DMS79 treated with DMSO at 0.1 percent for 48 hours (cell line): ENCODE data around the gene LMAN1.

ENCODE experiments used
- DNase-seq: peaks from one replicate; lab custom pipeline; 2025; lab: John Stamatoyannopoulos, UW

The LMAN1 gene

DNA sequence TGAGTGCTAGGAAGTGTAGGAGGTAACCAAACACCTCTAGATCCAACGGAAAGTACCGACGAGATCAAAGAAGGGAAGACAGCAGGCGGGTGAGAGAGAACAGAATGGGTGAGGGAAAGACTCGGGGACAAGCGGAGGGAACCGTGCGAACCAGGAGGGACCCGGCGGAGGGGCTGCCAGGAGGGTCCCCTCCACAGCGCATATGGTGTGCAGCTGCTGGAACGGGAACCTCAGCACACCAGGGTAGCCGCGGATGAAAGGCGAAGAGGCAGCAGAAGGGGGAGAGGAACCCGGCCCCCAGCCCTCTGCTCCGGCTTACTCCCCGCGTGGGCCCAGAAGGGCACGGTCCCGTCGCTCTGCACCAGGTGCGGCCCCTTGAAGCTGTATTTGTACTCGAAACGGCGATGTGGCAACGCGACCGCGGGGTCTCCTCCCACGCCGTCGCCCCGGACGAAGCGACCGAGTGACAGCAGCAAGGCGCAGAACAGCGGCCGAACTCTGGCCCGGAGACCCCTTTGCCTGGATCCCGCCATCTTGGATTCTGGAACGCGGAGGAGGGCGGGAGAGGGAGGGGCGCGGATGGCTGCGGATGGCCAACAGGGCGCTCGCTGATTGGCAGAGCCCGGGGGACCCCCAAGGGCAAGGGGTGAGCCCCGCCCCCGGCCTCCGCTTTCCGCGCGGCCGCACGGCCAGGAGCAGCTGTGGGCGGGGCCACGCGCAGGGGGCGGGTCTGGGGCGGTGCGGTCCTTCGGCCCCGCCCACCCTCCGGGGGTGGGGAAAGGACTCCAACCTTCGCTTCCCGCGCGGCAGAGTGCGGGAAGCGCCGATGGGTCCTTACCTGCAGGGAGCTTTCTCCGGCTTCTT lies at the start of gene LMAN1:
TSS of gene LMAN1 (minus strand) at position 554 of the 864 bp plus-strand sequence. CDS start at position 533, 21 bp downstream.
- peak; percentile 81 for DNase-seq

- peak; percentile 94 for DNase-seq
Measured at GRCh38 chr18:59402432-59403090, 43.5 kb upstream of the LMAN1 start.

DNA sequence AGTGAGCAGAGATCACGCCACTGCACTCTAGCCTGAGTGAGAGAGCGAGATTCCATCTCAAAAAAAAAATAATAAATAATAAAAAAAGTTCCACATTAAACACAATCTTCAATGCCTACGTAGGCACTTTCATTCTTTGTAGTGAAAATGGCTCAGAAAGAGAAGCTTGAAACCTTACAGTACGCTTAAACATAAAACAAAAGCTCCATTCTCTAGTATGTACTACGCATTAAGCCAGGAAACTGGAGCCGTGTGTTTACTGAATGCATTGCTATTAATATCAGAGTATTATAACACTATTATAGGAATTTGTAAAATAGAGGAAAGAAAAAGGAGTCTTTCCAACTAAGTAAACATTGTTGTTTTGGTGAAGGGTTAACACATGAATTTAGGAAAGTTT lies 41.3 kb upstream of the LMAN1 start:
- no peak for DNase-seq

DNA sequence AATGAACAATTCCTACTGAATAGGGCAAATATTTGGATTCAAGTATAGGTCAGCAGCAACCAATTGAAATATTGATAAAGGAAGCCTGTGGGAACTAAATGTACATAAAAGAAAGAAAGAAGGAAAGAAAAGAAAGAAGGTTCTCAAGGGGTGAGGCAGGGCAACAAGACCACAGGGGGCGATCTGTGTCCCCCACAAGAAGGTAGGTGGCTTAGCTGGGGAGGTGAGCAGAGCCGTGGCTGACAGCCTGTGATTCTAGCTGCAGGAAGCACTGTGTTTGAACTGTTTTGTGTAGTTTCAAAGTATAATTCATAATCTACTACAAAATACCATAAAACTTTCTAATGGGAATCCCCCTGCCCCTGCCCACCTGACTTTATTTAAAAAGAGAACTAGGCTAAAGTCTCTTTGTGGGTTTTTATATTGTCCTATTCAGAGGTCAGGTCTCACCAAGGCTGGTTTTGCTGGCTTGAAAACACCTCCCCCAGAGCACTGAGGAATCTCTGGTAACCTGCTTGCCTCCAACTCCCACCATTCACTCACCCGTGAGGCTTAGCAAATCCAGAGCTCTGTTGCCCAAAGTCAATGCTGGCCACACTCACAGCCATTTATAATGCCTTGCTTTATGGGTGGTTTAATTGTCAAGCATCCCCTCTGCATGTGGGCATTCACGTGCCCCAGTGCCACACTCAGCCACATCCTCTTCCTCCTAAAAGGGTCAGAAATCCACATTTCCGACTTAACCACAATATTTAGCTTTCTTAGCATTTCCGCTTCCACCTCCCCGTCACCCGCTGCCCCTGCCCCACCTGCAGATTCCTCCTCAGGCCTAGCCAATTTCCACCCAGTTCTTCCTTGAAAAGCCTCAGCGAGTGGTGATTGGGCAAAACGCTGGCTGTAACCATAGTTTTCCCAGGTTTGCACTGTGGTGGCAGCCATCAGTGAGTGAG lies 36.4 kb upstream of the LMAN1 start:
- no peak for DNase-seq

- DNase-seq = no peak
Measured at GRCh38 chr18:59393381-59393780, 34.3 kb upstream of the LMAN1 start.

GRCh38 chr18:59388817-59389216 lies 29.8 kb upstream of the LMAN1 start:
- no peak for DNase-seq

GRCh38 chr18:59387687-59388565 lies 28.9 kb upstream of the LMAN1 start:
- DNase-seq = no peak

DNA sequence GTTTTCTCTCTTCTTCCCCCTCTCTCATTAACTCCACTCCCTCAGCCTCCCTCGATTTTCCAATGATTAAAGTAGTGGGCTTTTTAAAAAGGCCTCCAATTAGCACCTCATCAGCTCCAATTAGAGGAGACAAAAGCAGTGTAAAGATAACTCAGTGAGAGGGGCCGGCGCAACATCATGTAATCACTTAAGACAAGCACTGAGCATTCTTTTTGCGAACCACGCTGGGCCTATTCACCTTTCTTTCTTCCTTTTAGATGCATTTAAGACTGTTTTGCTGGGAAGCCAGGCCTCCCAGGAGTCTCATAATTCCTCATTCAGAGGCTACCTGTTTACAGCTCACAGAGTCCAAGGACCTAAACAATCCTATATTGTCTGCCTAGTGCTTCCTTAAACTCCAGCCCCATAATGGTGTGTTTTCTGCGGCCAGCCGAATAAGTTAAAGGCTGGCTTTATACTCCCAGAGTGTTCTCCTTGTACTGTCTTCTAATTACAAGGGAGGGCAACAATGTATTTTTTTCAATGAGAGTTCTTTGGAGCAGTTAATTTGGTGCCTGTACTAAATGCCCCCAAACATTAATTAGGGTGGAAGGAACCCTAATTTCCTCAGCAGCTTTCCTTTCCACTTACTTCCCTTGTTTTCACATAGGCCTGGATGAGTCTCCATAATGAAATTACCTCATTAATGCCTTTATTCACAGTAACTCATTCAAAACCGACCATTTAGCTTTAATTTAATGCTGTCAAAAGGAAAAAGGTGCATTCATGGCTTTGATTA lies 28.0 kb upstream of the LMAN1 start:
- no peak for DNase-seq

DNA sequence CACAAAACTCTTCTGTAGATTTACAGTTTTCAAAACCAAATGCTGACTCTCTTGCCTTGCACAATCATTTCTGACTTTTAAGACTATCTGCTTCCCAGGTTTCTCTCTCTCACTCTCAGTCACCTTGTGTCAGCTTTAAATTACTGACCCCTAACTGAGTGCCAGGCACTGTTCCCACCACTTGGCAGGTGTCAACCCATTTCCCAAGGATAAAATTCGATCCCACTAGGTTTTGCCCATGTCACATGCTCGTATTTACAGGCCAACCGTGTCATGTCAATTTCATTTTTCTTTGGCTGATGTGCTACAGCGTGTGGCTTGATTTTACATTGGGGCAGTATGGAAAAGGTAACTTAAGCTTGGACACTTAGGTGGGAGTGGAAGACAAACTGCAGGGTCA lies 26.1 kb upstream of the LMAN1 start:
- no peak for DNase-seq

DNA sequence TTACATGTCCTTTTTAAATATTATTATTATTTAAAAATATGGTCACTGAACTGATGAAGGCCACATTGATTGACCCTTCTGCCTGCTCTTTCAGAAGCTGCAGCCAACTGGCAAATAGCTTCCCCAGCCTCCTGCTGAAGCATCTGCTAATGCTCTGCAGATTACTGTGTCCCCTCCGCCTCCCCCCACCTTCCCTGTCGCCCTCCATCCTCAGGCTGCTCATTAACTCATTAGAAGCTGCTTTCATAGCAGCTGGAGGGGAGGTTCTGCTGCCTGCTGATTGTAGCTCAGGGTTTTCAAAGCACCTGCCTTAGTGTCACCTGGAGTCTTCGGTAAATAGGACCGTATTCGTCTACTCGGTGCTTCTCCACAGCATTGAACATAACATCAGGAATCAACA lies 24.8 kb upstream of the LMAN1 start:
- no peak for DNase-seq

DNA sequence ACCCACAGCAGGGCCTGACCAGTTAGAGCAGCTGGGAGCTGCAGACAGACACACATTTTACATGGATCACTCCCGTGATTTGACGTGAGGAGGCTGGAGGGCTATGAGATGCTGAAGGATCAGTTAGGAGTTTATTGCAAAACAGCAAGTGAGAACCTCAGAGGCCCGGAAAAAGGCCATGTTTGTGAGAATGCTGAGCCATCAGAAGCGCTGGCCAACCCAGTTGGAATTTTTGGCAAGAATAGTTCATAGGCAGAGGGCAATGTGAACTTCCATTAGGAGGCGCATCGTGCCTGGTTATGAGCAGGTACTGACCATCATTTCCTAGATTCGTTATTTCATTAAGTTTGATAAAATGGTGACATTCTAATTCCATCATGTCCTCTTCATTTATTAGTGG lies 23.3 kb upstream of the LMAN1 start:
- no peak for DNase-seq

DNA sequence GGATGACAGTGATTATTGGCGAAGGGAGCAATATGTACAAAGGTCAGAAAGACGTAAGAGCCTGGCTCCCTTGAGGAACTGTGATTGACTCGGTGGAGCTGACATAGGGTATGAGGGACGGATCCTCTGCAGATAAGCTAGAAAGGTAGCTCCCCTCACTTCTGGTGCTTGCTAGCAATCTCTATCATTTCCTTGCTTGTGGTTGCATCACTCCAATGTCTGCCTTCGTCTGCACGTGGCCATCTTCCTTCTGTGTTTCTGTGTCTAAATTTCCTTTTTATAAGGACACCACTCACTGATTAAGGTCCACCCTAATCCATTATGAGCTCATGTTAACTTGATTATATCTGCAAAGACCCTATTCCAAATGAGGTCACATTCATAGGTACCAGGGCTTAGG lies 22.9 kb upstream of the LMAN1 start:
- DNase-seq = no peak

DNA sequence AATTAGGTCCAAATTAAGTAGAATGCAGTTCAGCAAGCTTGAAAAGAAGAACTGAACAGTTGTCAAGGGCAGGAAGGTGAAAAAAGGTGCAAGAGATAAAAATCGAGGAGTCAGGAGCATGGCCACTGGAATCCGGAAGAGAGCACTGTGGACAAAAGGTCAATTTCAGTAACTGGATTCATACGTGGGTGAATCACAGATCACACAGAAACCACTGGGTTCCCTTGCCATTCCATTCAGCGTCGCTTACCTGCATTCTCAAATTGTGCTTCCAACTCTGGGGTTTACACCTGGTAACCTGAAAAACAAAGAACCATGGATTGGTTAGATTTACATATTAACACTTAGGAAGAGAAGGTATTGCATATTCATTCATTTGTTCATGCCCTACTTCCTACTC lies 21.6 kb upstream of the LMAN1 start:
- no peak for DNase-seq

GRCh38 chr18:59379772-59380522 lies 20.9 kb upstream of the LMAN1 start:
- DNase-seq = no peak

DNA sequence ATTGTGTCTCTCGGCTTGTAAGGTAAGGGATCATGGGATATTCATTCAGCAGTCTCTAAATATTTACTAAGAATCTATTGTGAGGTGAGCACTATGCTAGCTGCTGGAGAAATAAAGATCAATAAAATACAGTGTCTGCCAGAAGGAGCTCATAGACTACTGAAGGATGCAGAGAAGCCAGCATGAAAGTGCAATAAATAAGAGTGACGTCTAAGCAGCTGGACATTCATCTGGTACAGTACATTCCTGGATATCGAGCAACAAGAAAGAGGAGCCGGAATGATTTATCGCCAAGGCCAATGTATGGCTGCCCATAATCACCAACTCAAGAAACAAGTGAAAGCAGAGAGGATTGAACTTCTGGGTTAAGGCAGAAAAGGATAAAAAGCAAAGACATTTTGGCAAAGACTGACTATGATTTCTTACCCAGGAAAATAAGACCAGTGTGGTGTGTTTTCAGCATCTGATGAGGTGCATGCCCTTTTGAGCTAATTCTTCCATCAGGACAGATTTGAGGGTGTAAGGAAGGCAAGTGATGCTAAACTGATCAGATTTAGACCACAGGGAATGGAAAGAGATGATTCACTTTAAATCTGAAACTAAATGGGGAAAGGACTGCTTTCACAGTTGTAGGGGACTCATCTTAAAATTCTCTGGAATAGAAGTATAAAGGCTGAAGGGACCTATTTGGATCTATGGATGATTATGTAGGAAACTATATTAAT lies 18.7 kb upstream of the LMAN1 start:
- DNase-seq = no peak

- DNase-seq = no peak
Measured at GRCh38 chr18:59376351-59376935, 17.4 kb upstream of the LMAN1 start.

DNA sequence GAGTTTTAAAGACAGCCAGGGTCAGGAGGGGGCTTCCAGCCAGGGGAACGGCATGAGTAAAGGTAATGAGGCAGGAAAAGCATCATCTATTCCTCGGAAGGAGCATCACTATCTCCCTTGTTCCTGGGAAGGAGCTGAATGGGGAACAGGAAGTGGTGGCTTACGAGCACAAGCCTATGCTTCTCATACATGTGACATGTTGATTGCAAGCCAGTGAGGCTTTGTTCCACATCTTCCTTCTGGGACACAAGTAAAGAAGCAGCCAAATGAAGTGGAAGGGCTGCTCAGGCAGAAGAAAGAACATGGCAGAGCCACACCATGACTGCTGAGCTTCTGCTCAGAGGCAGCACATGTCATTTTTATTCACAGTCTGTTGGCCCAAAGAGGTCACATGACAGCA lies 15.1 kb upstream of the LMAN1 start:
- DNase-seq = no peak

DNA sequence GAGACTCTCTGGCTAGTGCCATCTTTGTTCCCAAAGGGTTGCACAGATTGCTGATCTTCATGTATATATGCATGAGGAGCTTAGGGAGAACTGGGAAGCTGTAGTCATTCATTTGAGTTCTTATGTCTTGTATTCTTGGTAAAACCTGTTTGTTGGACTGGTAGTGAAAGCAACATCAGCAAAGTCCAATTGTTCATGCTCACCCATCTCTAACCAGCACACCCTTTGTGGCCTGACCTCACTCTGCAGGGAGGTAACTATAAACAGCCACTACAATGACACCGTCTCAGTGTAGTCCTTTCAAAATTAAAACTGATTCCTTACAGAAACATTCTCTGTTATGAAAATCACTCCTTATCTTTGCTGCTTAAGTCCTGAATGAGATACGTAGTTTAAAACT lies 13.9 kb upstream of the LMAN1 start:
- DNase-seq = no peak

- no peak for DNase-seq
Measured at GRCh38 chr18:59360381-59360780, 1.3 kb upstream of the LMAN1 start.
